H1 (cell line): Measurements from ENCODE around the gene AGPAT4. TPM values are rescaled to one million over a fixed set of nuclear protein-coding genes. Genes with fewer than 3 reads are reported as not detected.

Experiments used
- CTCF ChIA-PET: fragments of 300-600 bp; sonication (Branson Sonifier 250); formaldehyde crosslinking; loops from one replicate; lab custom pipeline; 2021; ENCODE audit not compliant: partially characterized antibody; lab: Charles Lee
- POLR2A ChIA-PET: fragments of 300-600 bp; sonication (Branson Sonifier 250); formaldehyde crosslinking; loops from one replicate; lab custom pipeline; 2021; ENCODE audit warnings: inconsistent platforms; ENCODE audit not compliant: partially characterized antibody; lab: Charles Lee
- DNase-seq, 2 experiments: peaks; one replicate each; pipeline versions ENCODE4 v3.0.0 to v3.0.0-alpha.2; 2010 to 2022; ENCODE audit warnings: low spot score in 2 of 2, low read depth in 1 of 2, mixed read lengths in 1 of 2
- FAIRE-seq: peaks from 2 replicates; lab custom pipeline; 2011; peaks lifted over from hg19 to GRCh38; lab: Jason Lieb, UNC
- H2AFZ ChIP-seq: 2 replicates; pipeline ENCODE4 v1.8.1; 2012; ENCODE audit warnings: low read length, inconsistent platforms
- H2AK5ac ChIP-seq: 2 replicates; pipeline ENCODE4 v1.6.1; 2013; ENCODE audit warnings: low read depth, low read length
- H2BK120ac ChIP-seq: replicated peaks from 2 replicates; pipeline ENCODE3; 2013; ENCODE audit warnings: low read depth, low read length, inconsistent platforms
- H2BK12ac ChIP-seq: 2 replicates; pipeline ENCODE4 v1.6.1; 2013; ENCODE audit warnings: low read depth, low read length
- H2BK15ac ChIP-seq: 2 replicates; pipeline ENCODE4 v1.6.1; 2013; ENCODE audit warnings: low read length
- H2BK20ac ChIP-seq: 2 replicates; pipeline ENCODE4 v1.6.1; 2013; ENCODE audit warnings: low read length
- H2BK5ac ChIP-seq: 2 replicates; pipeline ENCODE4 v1.6.1; 2013; ENCODE audit warnings: low read depth, low read length
- H3K14ac ChIP-seq: 2 replicates; pipeline ENCODE4 v1.6.1; 2013; ENCODE audit warnings: inconsistent platforms; ENCODE audit not compliant: insufficient read length
- H3K18ac ChIP-seq: 2 replicates; pipeline ENCODE4 v1.6.1; 2013; ENCODE audit warnings: low read length; ENCODE audit errors: extremely low read depth
- H3K23ac ChIP-seq: 2 replicates; pipeline ENCODE4 v1.6.1; 2013; ENCODE audit warnings: inconsistent platforms; ENCODE audit not compliant: insufficient read length
- H3K23me2 ChIP-seq: 2 replicates; pipeline ENCODE4 v1.6.1; 2013; ENCODE audit warnings: low read depth, low read length
- H3K27ac ChIP-seq: 2 replicates; pipeline ENCODE4 v1.6.1; 2011; ENCODE audit warnings: low read depth, low read length, inconsistent platforms
- H3K27me3 ChIP-seq, 4 experiments: replicated peaks in 1 of 4; 1 replicate in 1 of 4; 2 replicates in 3 of 4; pipeline versions ENCODE4 v1.6.1 to v1.8.1; 2011 to 2013; ENCODE audit warnings: low read length in 3 of 4, mild to moderate bottlenecking in 3 of 4, inconsistent platforms in 2 of 4, mixed read lengths in 2 of 4, moderate library complexity in 1 of 4; ENCODE audit not compliant: control insufficient read depth in 3 of 4, insufficient read depth in 3 of 4; ENCODE audit errors: extremely low read depth in 1 of 4
- H3K36me3 ChIP-seq, 4 experiments: 2 replicates each; pipeline versions ENCODE4 v1.6.1 to v1.8.1; 2011 to 2013; ENCODE audit warnings: mild to moderate bottlenecking in 4 of 4, low read length in 3 of 4, moderate library complexity in 2 of 4, control low read depth in 1 of 4, inconsistent platforms in 1 of 4; ENCODE audit not compliant: insufficient read depth in 4 of 4, control insufficient read depth in 2 of 4
- H3K4ac ChIP-seq: replicated peaks from 2 replicates; pipeline ENCODE3; 2013; ENCODE audit warnings: low read length, low read depth, mixed read lengths, inconsistent platforms; ENCODE audit not compliant: insufficient read length
- H3K4me1 ChIP-seq, 4 experiments: replicated peaks in 1 of 4; 1 replicate in 1 of 4; 2 replicates in 3 of 4; pipeline versions ENCODE4 v1.6.1 to v1.8.1; 2011 to 2013; ENCODE audit warnings: low read length in 3 of 4, inconsistent platforms in 2 of 4, mixed read lengths in 1 of 4; ENCODE audit not compliant: insufficient read depth in 4 of 4, control insufficient read depth in 3 of 4
- H3K4me2 ChIP-seq, 2 experiments: 2 replicates each; pipeline versions ENCODE4 v1.6.1 to v1.8.1; 2011 to 2013; ENCODE audit warnings: low read depth in 2 of 2, low read length in 2 of 2, control low read depth in 1 of 2, inconsistent platforms in 1 of 2, mild to moderate bottlenecking in 1 of 2; ENCODE audit not compliant: insufficient read depth in 1 of 2
- H3K4me3 ChIP-seq, 4 experiments: fragments of 200-600, 300-600 bp in 1 of 4; sonication (generic), shearing (Covaris generic), sonication (Bioruptor Twin) in 1 of 4; 2 replicates each; pipeline versions ENCODE4 v1.5.1 to v1.8.1; 2011 to 2016; ENCODE audit warnings: low read length in 4 of 4, low read depth in 3 of 4, control low read depth in 2 of 4, inconsistent platforms in 2 of 4, mild to moderate bottlenecking in 2 of 4, mixed read lengths in 1 of 4, moderate library complexity in 1 of 4; ENCODE audit not compliant: insufficient read depth in 2 of 4; ENCODE audit errors: extremely low read depth in 1 of 4
- H3K56ac ChIP-seq: replicated peaks from 2 replicates; pipeline ENCODE3; 2013; ENCODE audit warnings: low read depth, mild to moderate bottlenecking, mixed read lengths, low read length, inconsistent platforms; ENCODE audit not compliant: insufficient read length
- H3K79me1 ChIP-seq: 2 replicates; pipeline ENCODE4 v1.6.1; 2013; ENCODE audit warnings: low read depth, low read length, control low read depth
- H3K79me2 ChIP-seq, 2 experiments: 2 replicates each; pipeline versions ENCODE4 v1.6.1 to v1.8.1; 2012 to 2013; ENCODE audit warnings: low read length in 2 of 2, mild to moderate bottlenecking in 2 of 2, inconsistent platforms in 1 of 2; ENCODE audit not compliant: insufficient read depth in 2 of 2, control insufficient read depth in 1 of 2
- H3K9ac ChIP-seq, 4 experiments: replicated peaks in 1 of 4; 1 replicate in 1 of 4; 2 replicates in 3 of 4; pipeline versions ENCODE4 v1.6.1 to v1.8.1; 2011 to 2013; ENCODE audit warnings: low read depth in 3 of 4, low read length in 3 of 4, control low read depth in 2 of 4, mild to moderate bottlenecking in 2 of 4, moderate library complexity in 2 of 4, inconsistent platforms in 1 of 4; ENCODE audit errors: extremely low read depth in 1 of 4
- H3K9me3 ChIP-seq, 2 experiments: 2 replicates each; pipeline versions ENCODE4 v1.6.1 to v1.8.1; 2012 to 2013; ENCODE audit warnings: mild to moderate bottlenecking in 2 of 2, moderate library complexity in 2 of 2, control low read depth in 1 of 2, inconsistent platforms in 1 of 2, low read depth in 1 of 2, low read length in 1 of 2, mixed read lengths in 1 of 2; ENCODE audit not compliant: insufficient read depth in 2 of 2
- H4K20me1 ChIP-seq, 2 experiments: replicated peaks in 1 of 2; 2 replicates each; pipeline versions ENCODE3 to v1.8.1; 2011 to 2013; ENCODE audit warnings: inconsistent platforms in 2 of 2, low read length in 2 of 2, mild to moderate bottlenecking in 1 of 2; ENCODE audit not compliant: insufficient read depth in 2 of 2, control insufficient read depth in 1 of 2
- H4K5ac ChIP-seq: 2 replicates; pipeline ENCODE4 v1.6.1; 2013; ENCODE audit warnings: low read length, low read depth, mixed read lengths, inconsistent platforms; ENCODE audit not compliant: insufficient read length
- H4K8ac ChIP-seq: 2 replicates; pipeline ENCODE4 v1.8.0; 2013; ENCODE audit warnings: mild to moderate bottlenecking, moderate library complexity, low read length, inconsistent platforms; ENCODE audit not compliant: insufficient read depth; ENCODE audit errors: extremely low read depth
- H4K91ac ChIP-seq: replicated peaks from 2 replicates; pipeline ENCODE3; 2013; ENCODE audit warnings: low read length, mixed read lengths, inconsistent platforms; ENCODE audit not compliant: insufficient read length
- CBX8 ChIP-seq: fragments of 300-800, 300-1000 bp; sonication (generic); IDR thresholded peaks from 2 replicates; pipeline ENCODE4 v1.7.1; 2016; ENCODE audit warnings: low read depth, low read length, borderline replicate concordance
- E2F6 ChIP-seq: IDR thresholded peaks from 2 replicates; pipeline ENCODE4 v1.6.1; 2012; ENCODE audit warnings: inconsistent platforms
- FOSL1 ChIP-seq: IDR thresholded peaks from 2 replicates; pipeline ENCODE4 v1.6.1; 2011; ENCODE audit warnings: mild to moderate bottlenecking, low read depth, low read length, moderate library complexity; ENCODE audit not compliant: insufficient read depth
- HDAC2 ChIP-seq, 2 experiments: fragments of 300-600 bp in 1 of 2; sonication (generic) in 1 of 2; IDR thresholded peaks; 2 replicates each; pipeline ENCODE4 v1.6.1; 2011 to 2012; ENCODE audit warnings: low read depth in 2 of 2, low read length in 2 of 2, mild to moderate bottlenecking in 2 of 2, moderate library complexity in 2 of 2, borderline replicate concordance in 1 of 2, inconsistent platforms in 1 of 2
- KDM1A ChIP-seq: fragments of 200-600, 300-600 bp; sonication (generic); IDR thresholded peaks from 2 replicates; pipeline ENCODE4 v1.7.1; 2016; ENCODE audit warnings: mild to moderate bottlenecking, low read length, borderline replicate concordance
- MAX ChIP-seq: IDR thresholded peaks from 2 replicates; pipeline ENCODE4 v1.6.1; 2012; ENCODE audit warnings: inconsistent platforms
- PHF8 ChIP-seq: fragments of 200-600 bp; sonication (generic); conservative IDR thresholded peaks from 2 replicates; pipeline ENCODE4 v1.7.1; 2012; ENCODE audit warnings: low read depth, mild to moderate bottlenecking, inconsistent platforms, low read length, moderate library complexity
- TAF1 ChIP-seq: IDR thresholded peaks from 2 replicates; pipeline ENCODE4 v1.6.1; 2011; ENCODE audit warnings: mild to moderate bottlenecking, low read depth, low read length
- TAF7 ChIP-seq: optimal IDR thresholded peaks from 2 replicates; pipeline ENCODE3; 2011; ENCODE audit warnings: low read depth, mild to moderate bottlenecking, inconsistent platforms, low read length, moderate library complexity, borderline replicate concordance
- YY1 ChIP-seq: IDR thresholded peaks from 2 replicates; pipeline ENCODE4 v1.6.1; 2011; ENCODE audit warnings: low read depth, mild to moderate bottlenecking, low read length
- ZNF274 ChIP-seq: IDR thresholded peaks from 2 replicates; pipeline ENCODE4 v1.7.0; 2012; ENCODE audit warnings: low read length, borderline replicate concordance; ENCODE audit errors: extremely low read depth
- WGBS, 2 experiments: shearing (Covaris generic) in 1 of 2; methylation state at CpG; one replicate each; pipeline versions ENCODE4 v1.1.6 to v1.1.7; 2013 to 2015; ENCODE audit warnings: low lambda C conversion rate in 2 of 2, mixed read lengths in 2 of 2, inconsistent platforms in 1 of 2, low coverage in 1 of 2, missing lambda C conversion rate in 1 of 2; ENCODE audit not compliant: insufficient replicate concordance in 2 of 2, insufficient coverage in 1 of 2, insufficient read length in 1 of 2; ENCODE audit errors: extremely low coverage in 1 of 2, missing lambda C conversion rate in 1 of 2; 5-methylcytosine and 5-hydroxymethylcytosine counted together
- polyA plus RNA-seq, 7 experiments: library from polyadenylated mRNA; depleted of rRNA in 3 of 7; stranded (reverse) in 5 of 7; unstranded in 2 of 7; fragments of >200 nt in 5 of 7; fragments of 200-250 nt in 2 of 7; gene quantifications; 1 replicate in 5 of 7; 2 replicates in 1 of 7; 4 replicates in 1 of 7; pipeline versions ENCODE4 v1.2.1 to v1.2.3, GENCODE V29; 2011 to 2013; ENCODE audit warnings: missing spikeins in 2 of 7, mixed read lengths in 2 of 7
- total RNA-seq: library from RNA; stranded (reverse); fragmentation: NEBNext Ultra II Directional; extraction: Animal tissue kit (Norgen Biotek cat#: 25700); gene quantifications from 2 replicates; pipeline ENCODE4 v1.2.1, GENCODE V29; 2021

Gene AGPAT4
- total and polyA plus RNA-seq, 2 of the 8 experiments (the other 6 are each of a cell fraction or from before 2014, with no cell fraction given) = 13.5 to 23.8 TPM

- H3K36me3 ChIP-seq = no peaks in the 10 kb centered on the region
- H3K79me1 ChIP-seq = no peaks in the 10 kb centered on the region
- H2AK5ac ChIP-seq = no peak overlapping the region
- no peak for TF ChIP-seq TAF7
- no peak for TF ChIP-seq FOSL1
- no peak for TF ChIP-seq PHF8
- TF ChIP-seq CBX8 = no peak
- no peak for TF ChIP-seq HDAC2 (IDR thresholded peaks at IDR 0.05; ENCODE audit: borderline replicate concordance in 1 of 2, low read depth in 2 of 2, low read length in 2 of 2)
- TF ChIP-seq MAX = peak; percentile 86
- TF ChIP-seq TAF1 = no peak
- TF ChIP-seq YY1 = 0 out of 2 replicates have a peak, but pooled peaks have one; percentile 57
- no peak for TF ChIP-seq ZNF274
- peak; percentile 93 for TF ChIP-seq E2F6
- no peak for TF ChIP-seq KDM1A
- TF ChIP-seq, all 59 proteins: peak for 3
- H3K9me3 ChIP-seq = peaks cover 0 to 6% of the 10 kb centered on the region in 2 experiments; a peak in 1 of 4 replicates
- H3K23me2 ChIP-seq = 0 out of 2 replicates have a peak, but pooled peaks cover 1% of the 10 kb centered on the region
- ChIA-PET POLR2A (no interaction called here), CTCF (no interaction called here)
- H4K20me1 ChIP-seq = no peaks in the 10 kb centered on the region
- WGBS, 2 experiments = 80% methylated on average over 10 of the region's 10 CpGs; no CpG with 5 or more reads in 1 of the 2 experiments
- no peak overlapping the region for H2BK5ac ChIP-seq
- no peak overlapping the region for H2BK120ac ChIP-seq
- no peak overlapping the region for H4K5ac ChIP-seq
- H3K27ac ChIP-seq = no peak overlapping the region
- no peak overlapping the region for H3K9ac ChIP-seq
- H2BK15ac ChIP-seq = no peak overlapping the region
- H4K8ac ChIP-seq = no peak overlapping the region
- no peak overlapping the region for H3K4ac ChIP-seq
- no peaks in the 10 kb centered on the region for H3K4me1 ChIP-seq
- no peak overlapping the region for H3K14ac ChIP-seq
- no peaks in the 10 kb centered on the region for H3K27me3 ChIP-seq
- no peak overlapping the region for H3K4me3 ChIP-seq
- no peak overlapping the region for H3K18ac ChIP-seq
- no peak overlapping the region for H4K91ac ChIP-seq
- H3K56ac ChIP-seq = no peak overlapping the region
- no peak overlapping the region for H2AFZ ChIP-seq
- no peak overlapping the region for H3K23ac ChIP-seq
- H2BK12ac ChIP-seq = no peak overlapping the region
- DNase-seq = no peak
- no peak overlapping the region for H2BK20ac ChIP-seq
- FAIRE-seq = no peak
- H3K79me2 ChIP-seq = no peaks in the 10 kb centered on the region
- H3K4me2 ChIP-seq = no peak overlapping the region
These were observed 34.3 kb upstream of the AGPAT4 start for GRCh38 chr6:161308075-161308655.
